Measurements from ENCODE around the gene TANGO6. TPM values are rescaled to one million over a fixed set of nuclear protein-coding genes. Genes with fewer than 3 reads are reported as not detected.
A peak's percentile ranks its signal among the peaks of the same experiment; 100 is the strongest.
"Not testable (repeated sequence)": the region's sequence is repeated elsewhere in the genome, so short reads cannot be mapped to it uniquely, and the experiment has no call there.

TANGO6 gene
- total RNA-seq, 4 donors from 2014 or later, result 18.4 to 36.0 (median 23.3) TPM

DNA sequence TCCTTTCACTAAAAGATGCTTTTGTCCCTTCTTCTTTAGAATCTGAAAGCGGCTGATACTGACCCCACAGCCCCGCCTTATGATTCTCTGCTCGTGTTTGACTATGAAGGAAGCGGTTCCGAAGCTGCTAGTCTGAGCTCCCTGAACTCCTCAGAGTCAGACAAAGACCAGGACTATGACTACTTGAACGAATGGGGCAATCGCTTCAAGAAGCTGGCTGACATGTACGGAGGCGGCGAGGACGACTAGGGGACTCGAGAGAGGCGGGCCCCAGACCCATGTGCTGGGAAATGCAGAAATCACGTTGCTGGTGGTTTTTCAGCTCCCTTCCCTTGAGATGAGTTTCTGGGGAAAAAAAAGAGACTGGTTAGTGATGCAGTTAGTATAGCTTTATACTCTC is 10.1 kb upstream of the TANGO6 start:
- DNase-seq (ENCODE audit: low spot score in 2 of 2), result no peak
- 87 to 88% methylated on average over 14 of the region's 14 CpGs for WGBS, 2 donors
- no peak for TF ChIP-seq EP300 (IDR thresholded peaks at IDR 0.05)
- TF ChIP-seq POLR2A (IDR thresholded peaks at IDR 0.05), result no peak
- TF ChIP-seq, protein P1, sequence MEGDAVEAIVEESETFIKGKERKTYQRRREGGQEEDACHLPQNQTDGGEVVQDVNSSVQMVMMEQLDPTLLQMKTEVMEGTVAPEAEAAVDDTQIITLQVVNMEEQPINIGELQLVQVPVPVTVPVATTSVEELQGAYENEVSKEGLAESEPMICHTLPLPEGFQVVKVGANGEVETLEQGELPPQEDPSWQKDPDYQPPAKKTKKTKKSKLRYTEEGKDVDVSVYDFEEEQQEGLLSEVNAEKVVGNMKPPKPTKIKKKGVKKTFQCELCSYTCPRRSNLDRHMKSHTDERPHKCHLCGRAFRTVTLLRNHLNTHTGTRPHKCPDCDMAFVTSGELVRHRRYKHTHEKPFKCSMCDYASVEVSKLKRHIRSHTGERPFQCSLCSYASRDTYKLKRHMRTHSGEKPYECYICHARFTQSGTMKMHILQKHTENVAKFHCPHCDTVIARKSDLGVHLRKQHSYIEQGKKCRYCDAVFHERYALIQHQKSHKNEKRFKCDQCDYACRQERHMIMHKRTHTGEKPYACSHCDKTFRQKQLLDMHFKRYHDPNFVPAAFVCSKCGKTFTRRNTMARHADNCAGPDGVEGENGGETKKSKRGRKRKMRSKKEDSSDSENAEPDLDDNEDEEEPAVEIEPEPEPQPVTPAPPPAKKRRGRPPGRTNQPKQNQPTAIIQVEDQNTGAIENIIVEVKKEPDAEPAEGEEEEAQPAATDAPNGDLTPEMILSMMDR (IDR thresholded peaks at IDR 0.05), result no peak

DNA sequence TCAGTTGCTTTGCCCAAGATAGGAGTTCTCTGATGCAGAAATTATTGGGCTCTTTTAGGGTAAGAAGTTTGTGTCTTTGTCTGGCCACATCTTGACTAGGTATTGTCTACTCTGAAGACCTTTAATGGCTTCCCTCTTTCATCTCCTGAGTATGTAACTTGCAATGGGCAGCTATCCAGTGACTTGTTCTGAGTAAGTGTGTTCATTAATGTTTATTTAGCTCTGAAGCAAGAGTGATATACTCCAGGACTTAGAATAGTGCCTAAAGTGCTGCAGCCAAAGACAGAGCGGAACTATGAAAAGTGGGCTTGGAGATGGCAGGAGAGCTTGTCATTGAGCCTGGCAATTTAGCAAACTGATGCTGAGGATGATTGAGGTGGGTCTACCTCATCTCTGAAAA is 8.8 kb upstream of the TANGO6 start:
- Histone ChIP-seq H3K4me1 (no peaks in the 10 kb centered on the region), H3K36me3 (no peaks in the 10 kb centered on the region), H3K27ac (no peak overlapping the region), H3K4me3 (no peak overlapping the region), H3K27me3 (no peaks in the 10 kb centered on the region), H3K9me3 (no peaks in the 10 kb centered on the region)
- TF ChIP-seq, protein P1 (IDR thresholded peaks at IDR 0.05), result no peak
- no peak for TF ChIP-seq POLR2A (IDR thresholded peaks at IDR 0.05)
- no peak for TF ChIP-seq EP300 (IDR thresholded peaks at IDR 0.05)
- 95 to 100% methylated on average over 1 of the region's 1 CpG for WGBS, 2 donors
- DNase-seq (ENCODE audit: low spot score in 2 of 2), result no peak

More for the DNA sequence above, 10.1 kb upstream of the TANGO6 start:
- Histone ChIP-seq H3K9me3 (no peaks in the 10 kb centered on the region), H3K36me3 (no peaks in the 10 kb centered on the region), H3K4me1 (no peaks in the 10 kb centered on the region), H3K27me3 (no peaks in the 10 kb centered on the region), H3K4me3 (no peak overlapping the region), H3K27ac (no peak overlapping the region)

DNA sequence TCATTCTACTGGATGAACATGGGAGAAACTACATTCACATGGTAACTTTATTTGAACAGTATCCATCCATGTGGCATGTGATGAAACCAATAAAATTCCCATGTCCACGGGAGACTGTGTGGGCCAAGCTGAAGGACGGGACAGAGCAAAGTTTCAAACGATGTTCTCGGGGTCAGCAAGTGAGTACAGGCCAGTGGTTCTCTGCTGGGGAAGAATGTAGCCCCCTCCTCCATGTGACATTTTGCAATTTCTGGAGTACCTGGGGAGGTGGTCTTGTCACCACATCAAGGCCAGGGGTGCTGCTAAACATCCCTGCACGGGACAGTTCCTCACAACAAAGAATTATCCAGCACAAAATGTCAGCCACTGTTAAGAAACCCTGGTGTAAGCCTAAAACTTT is 7.4 kb upstream of the TANGO6 start:
- H3K4me1 ChIP-seq, result no peaks in the 10 kb centered on the region
- TF ChIP-seq POLR2A (IDR thresholded peaks at IDR 0.05), result no peak
- TF ChIP-seq EP300 (IDR thresholded peaks at IDR 0.05), result no peak
- TF ChIP-seq, protein P1 (IDR thresholded peaks at IDR 0.05), result no peak
- 80% methylated on average over 5 of the region's 5 CpGs for whole genome bisulfite sequencing, 2 donors
- no peaks in the 10 kb centered on the region for H3K27me3 ChIP-seq
- H3K27ac ChIP-seq, result no peak overlapping the region
- no peak for DNase-seq (ENCODE audit: low spot score in 2 of 2)
- H3K9me3 ChIP-seq, result no peaks in the 10 kb centered on the region
- no peak overlapping the region for H3K4me3 ChIP-seq
- no peaks in the 10 kb centered on the region for H3K36me3 ChIP-seq

DNA sequence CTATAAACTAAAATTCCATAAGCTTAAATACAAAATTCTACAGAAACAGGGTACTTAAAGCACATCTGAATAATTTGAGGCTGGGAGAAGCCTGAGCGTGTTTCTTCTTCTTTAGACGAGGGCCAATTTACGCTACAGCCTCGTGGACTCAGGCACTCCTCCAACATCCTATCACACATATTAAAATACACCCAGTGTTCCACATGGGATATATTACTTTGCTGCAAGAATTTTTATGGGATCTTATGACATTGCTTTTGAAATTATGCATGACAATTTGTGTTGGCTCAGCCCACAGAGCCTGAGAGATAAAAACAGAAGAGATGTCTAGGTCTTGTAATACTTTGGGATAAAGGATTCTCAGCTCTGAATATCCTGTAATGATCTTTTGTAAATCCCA is 3.5 kb upstream of the TANGO6 start:
- 50 to 63% methylated on average over 4 of the region's 4 CpGs for WGBS, 2 donors
- H3K27me3 ChIP-seq, result no peaks in the 10 kb centered on the region
- TF ChIP-seq, protein P1 (IDR thresholded peaks at IDR 0.05), result no peak
- TF ChIP-seq EP300 (IDR thresholded peaks at IDR 0.05) (no peak), POLR2A (IDR thresholded peaks at IDR 0.05) (no peak)
- no peaks in the 10 kb centered on the region for H3K9me3 ChIP-seq
- peaks cover 0 to 15% (median 2%) of the 10 kb centered on the region in 4 donors for H3K4me1 ChIP-seq
- H3K27ac ChIP-seq, result no peak overlapping the region
- DNase-seq (ENCODE audit: low spot score in 2 of 2), result no peak
- no peak overlapping the region for H3K4me3 ChIP-seq
- H3K36me3 ChIP-seq, result no peaks in the 10 kb centered on the region

DNA sequence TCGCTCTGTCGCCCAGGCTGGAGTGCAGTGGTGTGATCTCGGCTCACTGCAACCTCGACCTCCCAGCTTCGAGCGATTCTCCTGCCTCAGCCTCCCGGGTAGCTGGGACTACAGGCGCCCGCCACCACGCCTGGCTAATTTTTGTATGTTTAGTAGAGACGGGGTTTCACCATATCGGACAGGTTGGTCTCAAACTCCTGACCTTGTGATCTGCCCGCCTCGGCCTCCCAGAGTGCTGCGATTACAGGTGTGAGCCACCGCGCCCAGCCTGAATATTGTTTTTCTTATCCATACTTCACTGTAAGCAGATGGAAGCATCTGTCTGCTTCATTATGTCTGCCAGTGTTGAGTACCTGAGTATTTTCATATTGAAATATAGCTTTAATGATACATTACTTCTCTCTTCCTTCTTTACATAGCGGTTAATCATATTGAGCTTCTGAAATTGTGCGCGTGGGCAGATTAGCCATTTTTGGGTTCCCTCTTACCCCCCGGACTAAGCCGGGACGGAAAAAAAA is 308 bp upstream of the TANGO6 start:
- 62 to 65% methylated on average over 23 of the region's 23 CpGs for WGBS, 2 donors
- H3K4me3 ChIP-seq, result peak overlapping the region; percentile 68 to 99 (median 76)
- peaks cover 0 to 21% (median 2%) of the 10 kb centered on the region in 4 donors for H3K4me1 ChIP-seq
- peak overlapping the region; percentile 70 to 94 (median 82) for H3K27ac ChIP-seq
- DNase-seq (ENCODE audit: low spot score in 2 of 2); H3K36me3 ChIP-seq; H3K9me3 ChIP-seq; H3K27me3 ChIP-seq: not testable (repeated sequence)

DNA sequence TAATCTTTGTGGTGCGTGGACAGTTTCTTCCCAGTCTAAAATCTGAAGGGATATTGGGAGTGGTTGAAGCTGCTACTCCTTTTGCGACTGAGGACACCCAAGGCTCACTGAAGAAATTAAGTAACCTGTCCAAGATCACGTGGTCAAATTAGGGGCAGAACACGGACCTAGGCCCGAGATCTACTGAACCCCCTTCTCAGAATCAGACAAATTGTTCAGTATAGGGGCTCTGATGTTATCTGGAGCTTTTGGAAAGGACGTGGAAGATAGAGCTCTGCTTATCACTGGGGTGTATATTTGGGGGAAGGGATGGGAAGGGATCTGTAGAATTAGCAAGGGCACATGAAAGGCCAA is 857 bp downstream of the TANGO6 start:
- no peak for DNase-seq (ENCODE audit: low spot score in 2 of 2)
- H3K27ac ChIP-seq, result peak overlapping the region; percentile 70 to 94 (median 82)
- no peaks in the 10 kb centered on the region for H3K36me3 ChIP-seq
- H3K27me3 ChIP-seq, result no peaks in the 10 kb centered on the region
- WGBS, 2 donors, result 3 to 11% methylated on average over 6 of the region's 6 CpGs
- H3K4me3 ChIP-seq, result peak overlapping the region; percentile 68 to 99 (median 76)
- peaks cover 0 to 21% (median 2%) of the 10 kb centered on the region in 4 donors for H3K4me1 ChIP-seq
- TF ChIP-seq, protein P1 (IDR thresholded peaks at IDR 0.05), result no peak
- no peak for TF ChIP-seq POLR2A (IDR thresholded peaks at IDR 0.05)
- TF ChIP-seq EP300 (IDR thresholded peaks at IDR 0.05), result no peak
- H3K9me3 ChIP-seq, result no peaks in the 10 kb centered on the region

All from tibial nerve (tissue), 4 donors.